Activated CD4-positive, alpha-beta memory T cell treated with anti-CD3 and anti-CD28 coated beads for 36 hours (primary cell): Measurements from ENCODE around the gene PALLD. TPM values are rescaled to one million over a fixed set of nuclear protein-coding genes. Genes with fewer than 3 reads are reported as not detected.

Experiments used
- CTCF ChIA-PET: fragments of 350-600 bp; sonication (Branson Sonifier 250); formaldehyde crosslinking; loops from one replicate; lab custom pipeline; 2021; ENCODE audit warnings: antibody characterized with exemption, inconsistent platforms; lab: Charles Lee
- POLR2A ChIA-PET: fragments of 350-600 bp; sonication (Branson Sonifier 250); formaldehyde crosslinking; loops from one replicate; lab custom pipeline; 2021; ENCODE audit warnings: antibody characterized with exemption; lab: Charles Lee
- DNase-seq: peaks from one replicate; pipeline ENCODE4 v3.0.0-alpha.2; 2020
- H3K27ac Mint-ChIP-seq: one replicate; pipeline ENCODE4 v1.8.0; 2021; ENCODE audit warnings: mixed read lengths
- H3K27me3 Mint-ChIP-seq: one replicate; pipeline ENCODE4 v1.8.0; 2021; ENCODE audit warnings: mixed read lengths
- H3K36me3 Mint-ChIP-seq: one replicate; pipeline ENCODE4 v1.8.0; 2021; ENCODE audit warnings: mixed read lengths
- H3K4me1 Mint-ChIP-seq: one replicate; pipeline ENCODE4 v1.8.0; 2021; ENCODE audit warnings: low read depth, mixed read lengths
- H3K4me3 Mint-ChIP-seq: one replicate; pipeline ENCODE4 v1.8.0; 2021; ENCODE audit warnings: mild to moderate bottlenecking, mixed read lengths
- H3K9me3 Mint-ChIP-seq: one replicate; pipeline ENCODE4 v1.8.0; 2021; ENCODE audit warnings: mixed read lengths
- intact Hi-C: fragments of 100-400 bp; cut with micrococcal nuclease; formaldehyde crosslinking; loops from one replicate; pipeline ENCODE4 v1.15.1; 2023
- total RNA-seq, 2 experiments: library from RNA; stranded (reverse); gene quantifications; one replicate each; pipeline ENCODE4 v1.2.3, GENCODE V29; 2021

The PALLD gene
- total RNA-seq, 2 experiments from 2014 or later, result 8.9 to 9.4 TPM

DNA sequence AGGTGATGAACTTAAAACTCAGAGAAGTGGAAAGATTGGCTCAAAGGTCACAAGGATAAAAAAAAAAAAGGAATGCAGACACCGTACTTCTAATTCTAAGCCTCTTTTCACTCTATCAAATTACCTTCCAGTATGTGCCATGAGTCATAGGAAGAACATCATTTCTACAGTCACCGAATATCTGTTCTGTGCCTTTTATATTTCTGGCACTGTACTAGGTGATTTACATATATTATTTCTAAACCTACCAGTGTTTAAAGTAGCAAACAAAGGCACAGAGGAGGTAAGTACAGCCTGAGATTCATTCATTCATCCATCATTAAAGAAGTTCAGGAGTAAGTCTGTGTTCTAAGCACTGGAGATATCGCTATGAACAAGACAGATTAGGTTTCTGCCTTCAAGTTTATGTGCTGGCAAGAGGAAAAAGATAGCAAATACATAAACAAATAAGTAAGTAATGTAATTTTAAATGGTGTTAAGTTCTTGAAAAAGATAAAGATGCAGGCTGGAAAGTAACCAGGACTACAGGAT lies 65.3 kb downstream of the PALLD start:
- Mint-ChIP-seq H3K9me3 (no peaks in the 10 kb centered on the region), H3K4me3 (no peak overlapping the region), H3K4me1 (no peaks in the 10 kb centered on the region), H3K27me3 (peaks cover 11% of the 10 kb centered on the region), H3K27ac (no peak overlapping the region), H3K36me3 (no peaks in the 10 kb centered on the region)
- intact Hi-C loops, result no loop called here
- ChIA-PET CTCF (no interaction called here), POLR2A (no interaction called here)
- DNase-seq, result no peak

GRCh38 chr4:168564023-168564422 lies 67.2 kb downstream of the PALLD start:
- no peak overlapping the region for H3K4me3 Mint-ChIP-seq
- POLR2A ChIA-PET, result no interaction called here
- no peak for DNase-seq
- no peaks in the 10 kb centered on the region for H3K9me3 Mint-ChIP-seq
- peaks cover 5% of the 10 kb centered on the region for H3K27me3 Mint-ChIP-seq
- intact Hi-C loops, result no loop called here
- peaks cover 2% of the 10 kb centered on the region for H3K4me1 Mint-ChIP-seq
- no peaks in the 10 kb centered on the region for H3K36me3 Mint-ChIP-seq
- CTCF ChIA-PET, result no interaction called here
- H3K27ac Mint-ChIP-seq, result no peak overlapping the region

- ChIA-PET CTCF (interaction anchor here (2.1 kb wide), 1 partner anchor 358 kb away, joined by 5 read pairs; no protein-coding TSS in a partner anchor), POLR2A (no interaction called here)
- no peak overlapping the region for H3K27ac Mint-ChIP-seq
- no peak overlapping the region for H3K4me3 Mint-ChIP-seq
- peaks cover 12% of the 10 kb centered on the region for H3K4me1 Mint-ChIP-seq
- H3K9me3 Mint-ChIP-seq, result no peaks in the 10 kb centered on the region
- H3K27me3 Mint-ChIP-seq, result peaks cover 9% of the 10 kb centered on the region
- H3K36me3 Mint-ChIP-seq, result no peaks in the 10 kb centered on the region
- no peak for DNase-seq
- intact Hi-C loops, result no loop called here
Observed at GRCh38 chr4:168565130-168565529, 68.3 kb downstream of the PALLD start.

DNA sequence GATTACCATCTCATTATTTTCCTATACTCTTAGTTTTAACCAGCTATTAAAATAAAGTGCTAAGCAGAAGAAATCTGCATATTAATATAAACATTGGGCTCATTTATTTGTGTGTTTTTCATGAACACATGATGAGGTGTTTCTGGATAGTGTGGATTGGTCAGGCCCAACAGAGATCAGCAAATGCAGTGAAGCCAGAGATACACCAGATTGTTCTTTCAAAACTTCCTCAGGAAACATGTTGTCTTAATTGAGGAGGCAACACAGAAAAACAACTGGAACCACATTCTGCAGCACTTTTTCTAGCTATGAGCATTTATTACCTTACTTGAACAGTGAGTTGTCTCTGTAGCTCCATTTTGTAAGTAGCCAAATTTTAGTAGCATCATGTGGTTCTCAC lies 69.9 kb downstream of the PALLD start:
- Mint-ChIP-seq H3K36me3 (no peaks in the 10 kb centered on the region), H3K9me3 (no peaks in the 10 kb centered on the region), H3K27ac (no peak overlapping the region), H3K4me1 (peaks cover 12% of the 10 kb centered on the region), H3K27me3 (peaks cover 9% of the 10 kb centered on the region), H3K4me3 (no peak overlapping the region)
- intact Hi-C loops, result no loop called here
- no peak for DNase-seq
- ChIA-PET CTCF (interaction anchor here (2.1 kb wide), 1 partner anchor 356 kb away, joined by 5 read pairs; no protein-coding TSS in a partner anchor), POLR2A (no interaction called here)

- Mint-ChIP-seq H3K27ac (no peak overlapping the region), H3K4me1 (peaks cover 12% of the 10 kb centered on the region), H3K9me3 (no peaks in the 10 kb centered on the region), H3K36me3 (no peaks in the 10 kb centered on the region), H3K4me3 (no peak overlapping the region), H3K27me3 (peaks cover 7% of the 10 kb centered on the region)
- CTCF ChIA-PET, result no interaction called here
- intact Hi-C loops, result loop anchor here (1.0 kb wide), 3 partner anchors 29 to 251 kb away; partner anchors contain the start of gene DDX60
- peak; percentile 40 for DNase-seq
- POLR2A ChIA-PET, result no interaction called here
Observed at GRCh38 chr4:168569066-168569930, 72.4 kb downstream of the PALLD start.

- Mint-ChIP-seq H3K36me3 (no peaks in the 10 kb centered on the region), H3K4me1 (peaks cover 12% of the 10 kb centered on the region), H3K27me3 (peaks cover 7% of the 10 kb centered on the region), H3K27ac (no peak overlapping the region), H3K4me3 (no peak overlapping the region), H3K9me3 (no peaks in the 10 kb centered on the region)
- no peak for DNase-seq
- CTCF ChIA-PET, result no interaction called here
- intact Hi-C loops, result loop anchor here (1.0 kb wide), 3 partner anchors 30 to 252 kb away; partner anchors contain the start of gene DDX60
- POLR2A ChIA-PET, result no interaction called here
Observed at GRCh38 chr4:168569931-168570276, 73.1 kb downstream of the PALLD start.

DNA sequence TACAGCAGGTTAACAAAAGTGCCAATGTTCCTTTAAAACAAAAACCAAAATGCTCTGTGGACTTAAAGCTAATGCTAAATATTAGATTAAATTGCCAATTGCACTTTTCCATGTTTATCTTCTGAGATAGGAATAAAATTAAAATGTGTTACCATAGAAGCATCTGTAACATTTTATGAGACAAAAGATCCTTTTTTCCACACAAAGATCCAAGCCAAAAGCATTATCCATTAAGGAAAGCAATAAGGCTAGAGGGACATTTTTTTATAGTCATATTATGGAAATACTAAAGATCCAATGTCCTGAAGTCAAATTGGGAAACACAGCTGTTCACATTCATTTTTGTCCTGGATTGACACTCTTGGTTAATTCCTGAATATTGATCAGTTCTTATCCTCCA lies 73.6 kb downstream of the PALLD start:
- POLR2A ChIA-PET, result no interaction called here
- intact Hi-C loops, result no loop called here
- CTCF ChIA-PET, result no interaction called here

GRCh38 chr4:168572002-168572401 lies 75.2 kb downstream of the PALLD start:
- H3K36me3 Mint-ChIP-seq, result no peaks in the 10 kb centered on the region
- DNase-seq, result no peak
- no peak overlapping the region for H3K27ac Mint-ChIP-seq
- POLR2A ChIA-PET, result no interaction called here
- CTCF ChIA-PET, result no interaction called here
- H3K4me3 Mint-ChIP-seq, result no peak overlapping the region
- peaks cover 4% of the 10 kb centered on the region for H3K27me3 Mint-ChIP-seq
- intact Hi-C loops, result no loop called here
- peaks cover 12% of the 10 kb centered on the region for H3K4me1 Mint-ChIP-seq
- H3K9me3 Mint-ChIP-seq, result no peaks in the 10 kb centered on the region

More for the DNA sequence above, 73.6 kb downstream of the PALLD start:
- peaks cover 12% of the 10 kb centered on the region for H3K4me1 Mint-ChIP-seq
- H3K36me3 Mint-ChIP-seq, result no peaks in the 10 kb centered on the region
- no peak overlapping the region for H3K27ac Mint-ChIP-seq
- no peaks in the 10 kb centered on the region for H3K9me3 Mint-ChIP-seq
- H3K4me3 Mint-ChIP-seq, result no peak overlapping the region
- no peak for DNase-seq
- H3K27me3 Mint-ChIP-seq, result peaks cover 4% of the 10 kb centered on the region

GRCh38 chr4:168573870-168574269 lies 77.0 kb downstream of the PALLD start:
- no peak for DNase-seq
- ChIA-PET POLR2A (no interaction called here), CTCF (no interaction called here)
- intact Hi-C loops, result no loop called here
- peaks cover 11% of the 10 kb centered on the region for H3K4me1 Mint-ChIP-seq
- H3K27me3 Mint-ChIP-seq, result peaks cover 4% of the 10 kb centered on the region
- H3K9me3 Mint-ChIP-seq, result no peaks in the 10 kb centered on the region
- no peak overlapping the region for H3K27ac Mint-ChIP-seq
- no peak overlapping the region for H3K4me3 Mint-ChIP-seq
- no peaks in the 10 kb centered on the region for H3K36me3 Mint-ChIP-seq

DNA sequence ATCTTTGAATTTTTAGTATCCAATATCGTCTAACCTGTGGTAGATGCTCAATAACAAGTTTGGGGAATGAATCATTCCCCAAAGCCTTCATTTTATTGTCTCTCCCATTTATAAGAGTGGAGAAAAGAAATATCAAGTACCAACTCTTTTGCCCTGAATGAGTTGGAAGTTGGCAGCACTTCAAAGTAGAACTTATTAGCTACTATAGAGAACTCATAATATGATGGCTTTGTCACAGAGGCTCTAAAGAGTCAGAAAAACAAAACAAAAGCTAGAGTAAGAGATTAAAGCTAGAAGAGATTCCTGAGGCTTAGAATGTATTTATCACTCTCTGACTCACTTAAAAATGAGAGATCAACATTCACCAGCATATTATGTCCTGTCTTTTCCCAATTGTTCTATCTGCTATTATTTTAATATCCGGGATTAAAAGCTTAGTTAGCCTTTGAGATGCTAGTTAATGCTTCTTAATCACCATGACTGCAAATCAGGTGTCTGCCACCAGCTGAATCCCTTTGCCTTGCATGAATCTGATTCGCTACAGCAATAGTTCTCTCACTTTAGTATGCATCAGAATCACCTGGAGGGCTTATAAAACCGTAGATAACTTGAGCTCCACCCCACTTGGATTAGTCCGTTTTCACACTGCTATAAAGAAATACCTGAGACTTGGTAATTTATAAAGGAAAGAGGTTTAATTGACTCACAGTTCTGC lies 77.9 kb downstream of the PALLD start:
- no peak for DNase-seq
- CTCF ChIA-PET, result no interaction called here
- Mint-ChIP-seq H3K9me3 (no peaks in the 10 kb centered on the region), H3K4me1 (peaks cover 3% of the 10 kb centered on the region), H3K27ac (no peak overlapping the region), H3K27me3 (peaks cover 2% of the 10 kb centered on the region), H3K4me3 (no peak overlapping the region), H3K36me3 (no peaks in the 10 kb centered on the region)
- intact Hi-C loops, result no loop called here
- POLR2A ChIA-PET, result no interaction called here

- CTCF ChIA-PET, result interaction anchor here (0.7 kb wide), 1 partner anchor 257 kb away, joined by 3 read pairs; the partner anchor contains the start of gene DDX60
- Mint-ChIP-seq H3K4me3 (no peak overlapping the region), H3K36me3 (no peaks in the 10 kb centered on the region), H3K4me1 (no peaks in the 10 kb centered on the region), H3K27me3 (peaks cover 2% of the 10 kb centered on the region), H3K9me3 (no peaks in the 10 kb centered on the region), H3K27ac (no peak overlapping the region)
- intact Hi-C loops, result no loop called here
- DNase-seq, result no peak
- POLR2A ChIA-PET, result no interaction called here
Observed at GRCh38 chr4:168575473-168575872, 78.6 kb downstream of the PALLD start.

- H3K9me3 Mint-ChIP-seq, result peaks cover 4% of the 10 kb centered on the region
- H3K4me1 Mint-ChIP-seq, result no peaks in the 10 kb centered on the region
- POLR2A ChIA-PET, result no interaction called here
- no peak for DNase-seq
- no peak overlapping the region for H3K27ac Mint-ChIP-seq
- no peaks in the 10 kb centered on the region for H3K36me3 Mint-ChIP-seq
- intact Hi-C loops, result no loop called here
- CTCF ChIA-PET, result no interaction called here
- no peak overlapping the region for H3K4me3 Mint-ChIP-seq
- peaks cover 2% of the 10 kb centered on the region for H3K27me3 Mint-ChIP-seq
Observed at GRCh38 chr4:168577624-168578023, 80.8 kb downstream of the PALLD start.
